ENCODE measurements around the gene COL1A1. TPM values are rescaled to one million over a fixed set of nuclear protein-coding genes. Genes with fewer than 3 reads are reported as not detected.

COL1A1 gene
- total and polyA plus RNA-seq, 2 of the 13 experiments (the other 11 are each of a cell fraction or from before 2014, with no cell fraction given) = 0.05 TPM; not detected in 1

DNA sequence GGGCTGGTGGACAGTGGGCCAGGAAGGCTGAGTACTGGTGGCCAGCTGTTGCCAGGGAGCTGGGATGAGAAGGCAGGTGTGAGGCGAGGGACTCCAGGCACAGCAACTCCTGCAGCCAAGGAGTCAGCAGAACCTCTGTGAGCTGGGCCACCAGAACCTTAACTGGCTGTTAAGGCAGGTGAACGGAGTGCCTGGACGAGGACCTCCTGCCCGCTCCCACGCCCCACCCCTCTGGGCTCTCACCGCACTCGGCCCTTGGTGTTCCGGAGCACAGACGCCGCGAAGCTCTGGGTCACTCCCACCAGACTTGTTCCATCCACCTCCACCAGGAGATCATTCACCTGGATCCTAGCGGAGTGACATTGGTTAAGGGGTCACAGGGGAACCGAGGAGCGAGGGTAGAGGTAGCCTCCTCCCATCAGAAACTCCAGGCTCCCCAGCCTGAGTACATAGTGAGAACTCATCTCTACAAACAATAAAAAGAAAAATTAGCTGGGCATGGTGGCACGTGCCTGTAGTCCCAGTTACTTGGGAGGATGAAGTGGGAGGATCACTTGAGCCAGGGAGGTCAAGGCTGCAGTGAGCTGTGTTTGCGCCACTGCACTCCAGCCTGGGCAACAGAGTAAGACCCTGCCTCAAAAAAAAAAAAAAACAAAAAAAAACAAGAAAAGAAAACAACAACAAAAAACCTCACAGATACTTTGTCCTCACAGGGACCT lies 60.2 kb downstream of the COL1A1 start:
- BruUV-seq (replicated peaks) = no TSS peak
- in situ Hi-C loops (cut with HindIII; ENCODE audit: extremely low pct_ligation_motif_present, low pct_unique_long_range_greater_than_20kb) = no loop called here
- Histone ChIP-seq H3K79me2 (ENCODE audit: insufficient read depth, low read length) (peaks cover under 1% of the 10 kb centered on the region), H2AFZ (ENCODE audit: low read length) (no peak overlapping the region), H3K4me2 (ENCODE audit: low read depth, low read length) (no peak overlapping the region), H3K27me3 (ENCODE audit: control insufficient read depth in 1 of 2, insufficient read depth in 2 of 2, low read length in 2 of 2) (no peaks in the 10 kb centered on the region), H3K36me3 (replicated peaks in 1 of 2; ENCODE audit: control insufficient read depth in 1 of 2, insufficient read depth in 2 of 2, low read length in 2 of 2) (peaks cover 57 to 75% of the 10 kb centered on the region in 2 experiments), H3K4me1 (ENCODE audit: insufficient read depth, low read length) (peaks cover 23% of the 10 kb centered on the region), H3K27ac (ENCODE audit: extremely low read length, insufficient read depth, low read length) (no peak overlapping the region), H3K9ac (ENCODE audit: insufficient read depth, low read depth, low read length) (no peak overlapping the region), H4K20me1 (ENCODE audit: insufficient read depth, low read length) (peaks cover 6% of the 10 kb centered on the region; the same call in 1 of the 2 replicates), H3K4me3 (replicated peaks in 1 of 3; ENCODE audit: insufficient read depth in 1 of 3, low read depth in 2 of 3, low read length in 3 of 3) (no peak overlapping the region), H3K9me3 (ENCODE audit: low read length) (no peaks in the 10 kb centered on the region)
- DNase-seq (ENCODE audit: low spot score) (no peak), FAIRE-seq (no peak), ATAC-seq (no peak)
- TF ChIP-seq ZNF282 (IDR thresholded peaks at IDR 0.05; ENCODE audit: partially characterized antibody) (no peak), ZNF687 (CRISPR knock-in tag; IDR thresholded peaks at IDR 0.05) (no peak), TBX3 (IDR thresholded peaks at IDR 0.05; ENCODE audit: borderline replicate concordance) (no peak), ZNF138 (CRISPR knock-in tag; IDR thresholded peaks at IDR 0.05; ENCODE audit: low read depth) (no peak), TGIF2 (CRISPR knock-in tag; IDR thresholded peaks at IDR 0.05) (no peak), SYNCRIP (IDR thresholded peaks at IDR 0.05; ENCODE audit: insufficient read depth, low read depth, low read length) (no peak), BCL6 (CRISPR knock-in tag; IDR thresholded peaks at IDR 0.05) (no peak)
- CTCF ChIA-PET (ENCODE audit: low intra/inter-chr PET ratio, low total read pairs) = interaction anchor here (2.2 kb wide), 1 partner anchor 20 kb away, joined by 32 read pairs; no protein-coding TSS in a partner anchor
- 97% methylated on average over 16 of the region's 16 CpGs for WGBS (ENCODE audit: low lambda C conversion rate)
- POLR2A ChIA-PET = no interaction called here
- intact Hi-C loops (cut with micrococcal nuclease; ENCODE audit: unreplicated experiment) = no loop called here
